Activated T-cell treated with anti-CD3 and anti-CD28 coated beads, Interleukin-2, amount 50 U/mL, for 48 hours (primary cell): ENCODE results near the gene RAPGEF1.

ENCODE experiments used
- DNase-seq, 2 experiments: peaks; one replicate each; pipeline ENCODE4 v3.0.0-alpha.2; 2020

RAPGEF1 gene

DNA sequence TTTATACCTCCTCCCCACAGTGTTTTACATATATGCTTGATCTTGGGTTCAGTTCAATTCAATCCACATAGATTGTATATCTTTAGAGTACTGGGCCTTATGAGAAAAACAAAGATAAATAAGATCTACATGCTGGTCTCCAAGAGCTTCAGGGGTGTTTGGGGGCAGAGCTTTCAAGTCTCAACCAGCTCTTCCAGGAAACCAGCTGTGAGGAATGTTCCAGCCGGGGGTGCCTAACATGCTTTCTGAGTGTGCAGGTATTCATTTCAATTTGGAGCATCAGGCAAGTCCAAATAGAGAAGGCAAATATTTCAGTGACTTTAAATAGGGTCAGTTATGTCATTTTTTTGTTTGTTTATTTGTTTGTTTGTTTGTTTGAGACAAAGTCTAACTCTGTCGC is 5.7 kb upstream of the RAPGEF1 start:
- no peak for DNase-seq

DNA sequence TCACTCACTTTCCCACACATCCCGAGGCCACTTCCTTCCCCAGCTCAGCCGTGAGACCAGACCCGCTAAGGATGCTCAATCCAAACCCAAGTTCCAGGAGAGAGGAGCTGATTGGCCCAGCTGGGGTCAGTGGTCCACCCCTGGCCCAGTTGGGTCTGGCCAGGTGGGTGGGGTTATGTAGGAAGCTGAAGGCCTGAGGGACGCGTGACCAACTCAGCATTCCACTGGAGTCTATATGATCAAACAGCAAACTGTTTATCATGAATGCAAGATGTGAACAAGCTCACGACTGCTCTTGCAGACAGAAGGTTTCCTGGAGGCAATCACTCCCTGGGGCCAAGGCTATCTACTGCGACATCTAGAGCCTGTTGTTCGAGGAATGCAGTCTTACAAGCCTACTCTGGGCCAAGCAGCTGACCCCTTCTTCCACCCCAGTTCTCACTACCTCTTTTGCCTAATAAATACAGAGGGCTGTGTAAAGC is 4.9 kb upstream of the RAPGEF1 start:
- no peak for DNase-seq

GRCh38 chr9:131744171-131744719 is 4.4 kb upstream of the RAPGEF1 start:
- no peak for DNase-seq

DNA sequence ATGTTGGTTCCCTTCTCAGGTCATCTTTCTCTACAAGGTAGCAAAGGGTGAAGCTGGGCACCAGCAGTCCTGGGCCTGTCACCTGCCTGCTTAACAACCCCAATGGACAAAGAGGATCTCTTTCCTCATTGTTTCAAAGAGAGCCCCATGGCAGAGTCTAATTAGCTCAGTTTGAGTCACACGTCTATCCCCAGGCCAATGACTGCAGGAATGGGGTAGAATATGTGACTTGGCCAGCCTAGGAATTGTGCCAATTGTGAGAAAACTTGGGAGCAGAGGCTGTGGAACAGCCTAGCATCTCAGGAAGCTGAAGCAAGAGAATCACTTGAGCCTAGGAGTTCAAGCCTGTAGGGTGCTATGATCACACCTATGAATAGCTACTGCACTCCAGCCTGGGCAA is 3.6 kb upstream of the RAPGEF1 start:
- DNase-seq, result no peak

DNA sequence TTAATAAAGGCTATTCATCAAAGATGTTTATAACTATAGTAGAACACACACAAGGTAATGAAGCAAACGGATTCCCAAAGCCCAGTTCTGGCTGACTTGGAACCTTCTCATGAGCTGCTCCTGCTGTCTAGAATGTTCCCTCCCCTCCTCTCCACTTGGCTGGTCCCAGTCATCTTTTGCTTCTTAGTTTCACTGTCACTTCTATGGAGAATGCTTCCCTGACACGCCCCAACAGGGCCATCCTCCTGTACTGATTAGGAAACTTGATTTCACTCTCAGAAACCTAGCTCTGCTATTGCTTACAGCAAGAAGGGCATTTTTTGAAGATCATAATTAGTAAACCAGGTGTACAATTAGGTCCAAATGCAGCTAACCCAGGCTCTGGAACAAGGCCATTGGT is 3.2 kb upstream of the RAPGEF1 start:
- no peak for DNase-seq

DNA sequence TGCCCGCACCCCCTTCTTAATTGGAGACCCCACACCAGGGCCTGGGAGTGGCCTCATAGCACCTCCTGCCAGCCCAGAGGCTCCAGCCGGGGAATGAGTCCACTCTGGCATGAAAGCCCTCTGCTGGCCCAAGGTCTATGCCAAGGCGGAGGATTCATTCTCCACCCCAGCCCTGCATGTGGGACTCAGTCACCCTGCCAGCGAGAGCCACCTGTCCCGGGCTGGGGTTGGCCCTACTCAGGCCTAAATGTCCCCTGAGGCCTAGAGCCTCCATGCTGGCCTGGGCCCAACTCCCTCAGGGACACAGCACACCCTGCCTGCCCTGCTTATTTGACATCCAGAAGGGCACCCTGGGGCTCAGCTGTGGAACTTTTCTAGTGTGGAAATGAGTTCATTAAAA is 1.0 kb upstream of the RAPGEF1 start:
- no peak for DNase-seq

GRCh38 chr9:131739133-131739958 is 530 bp downstream of the RAPGEF1 start:
- peak; percentile 67 to 73 for DNase-seq

- DNase-seq, result no peak
Observed at GRCh38 chr9:131738293-131739132, 1.4 kb downstream of the RAPGEF1 start.

GRCh38 chr9:131737426-131737825 is 2.5 kb downstream of the RAPGEF1 start:
- DNase-seq, result no peak

- no peak for DNase-seq
Observed at GRCh38 chr9:131736431-131736830, 3.4 kb downstream of the RAPGEF1 start.

DNA sequence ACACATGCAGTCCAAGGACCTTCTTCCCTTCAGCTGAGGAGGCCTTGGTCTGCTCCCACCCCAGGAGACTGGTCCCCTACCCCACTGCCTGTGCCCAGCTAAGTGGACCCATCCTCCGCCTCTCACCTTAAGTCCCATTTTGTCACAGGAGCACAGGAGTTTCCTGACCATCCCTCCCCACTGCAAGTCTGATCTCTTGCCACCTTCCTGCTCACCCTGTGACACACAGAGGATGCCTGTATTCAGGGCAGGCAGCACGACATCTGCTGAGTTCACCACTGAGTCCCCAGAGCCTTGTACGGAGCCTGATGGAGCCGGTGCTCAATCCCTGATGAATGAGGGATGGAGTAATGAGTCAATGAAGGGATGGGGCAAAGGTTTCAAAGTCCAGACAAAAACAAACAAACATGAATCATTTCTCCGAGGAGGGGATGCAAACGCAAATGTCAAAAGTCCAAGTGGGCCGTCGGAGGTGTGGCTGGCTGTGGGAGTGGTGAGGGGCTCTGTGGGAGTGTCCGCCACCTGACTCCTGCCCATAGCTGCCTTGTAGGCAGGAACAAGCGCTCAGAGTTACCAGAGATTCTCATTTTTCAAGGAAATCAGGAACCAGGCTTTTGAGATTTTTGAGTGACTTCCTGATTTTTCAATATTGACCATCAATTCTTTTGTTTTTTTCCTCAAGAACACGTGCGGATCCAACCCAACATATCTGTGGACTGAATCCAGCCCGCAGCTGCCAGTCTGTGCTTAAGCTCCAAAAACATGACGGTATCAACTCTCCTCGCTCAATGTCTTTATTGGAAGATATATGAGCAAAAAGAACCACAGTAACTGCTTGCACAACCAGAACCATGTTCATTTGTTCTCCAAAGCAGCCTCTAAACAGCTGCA is 4.4 kb downstream of the RAPGEF1 start:
- peak in 1 of 2 experiments; percentile 41 for DNase-seq

- DNase-seq, result no peak
Observed at GRCh38 chr9:131734781-131735180, 5.1 kb downstream of the RAPGEF1 start.

DNA sequence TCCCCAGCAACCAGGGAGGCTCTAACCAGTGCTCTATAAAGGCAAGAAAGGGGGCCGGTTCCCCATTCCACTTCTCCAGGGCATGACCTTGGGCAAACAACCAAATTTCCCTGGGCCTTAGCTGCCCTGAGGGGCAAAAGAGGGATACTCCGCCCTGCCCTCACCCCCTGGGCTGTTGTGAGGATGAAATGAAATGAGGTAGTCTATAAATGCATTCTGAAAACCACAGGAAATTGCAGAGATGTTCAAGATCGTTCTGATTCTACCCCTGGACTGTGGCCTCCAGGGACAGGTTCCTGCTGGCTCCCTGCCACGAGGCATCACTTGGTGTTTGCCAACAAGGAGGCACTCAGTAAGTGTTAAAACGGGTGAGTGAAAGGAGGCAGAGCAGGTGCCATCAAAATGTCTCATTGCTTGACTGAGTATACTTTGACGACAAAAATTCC is 5.7 kb downstream of the RAPGEF1 start:
- DNase-seq, result peak in 1 of 2 experiments; percentile 58

DNA sequence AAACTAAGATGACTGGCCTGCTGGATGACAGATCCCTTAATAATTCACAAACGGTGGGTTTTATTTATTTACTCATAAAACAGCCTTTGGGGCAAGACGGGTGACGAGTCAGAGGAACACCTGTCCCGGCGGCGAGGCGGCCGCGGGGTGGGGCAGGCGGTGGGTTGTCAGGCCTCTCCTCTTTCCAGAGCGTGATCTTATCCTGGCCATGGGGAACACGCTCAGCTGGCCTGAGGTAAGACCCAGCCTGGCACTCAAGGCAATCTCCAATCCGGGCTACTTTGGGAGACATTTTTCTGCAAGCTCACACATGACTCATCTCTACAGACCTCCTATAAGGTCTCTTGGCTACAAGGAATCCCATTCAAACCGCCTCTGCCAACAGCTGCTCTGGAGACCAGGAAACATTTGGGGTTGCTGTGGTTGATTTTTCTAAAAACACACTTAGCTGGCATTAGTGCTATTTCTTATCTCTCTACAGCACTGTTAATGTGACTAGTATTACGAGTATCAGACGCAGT is 6.3 kb downstream of the RAPGEF1 start:
- peak; percentile 70 to 71 for DNase-seq

GRCh38 chr9:131732636-131733289 is 7.1 kb downstream of the RAPGEF1 start:
- peak in 1 of 2 experiments; percentile 55 for DNase-seq

DNA sequence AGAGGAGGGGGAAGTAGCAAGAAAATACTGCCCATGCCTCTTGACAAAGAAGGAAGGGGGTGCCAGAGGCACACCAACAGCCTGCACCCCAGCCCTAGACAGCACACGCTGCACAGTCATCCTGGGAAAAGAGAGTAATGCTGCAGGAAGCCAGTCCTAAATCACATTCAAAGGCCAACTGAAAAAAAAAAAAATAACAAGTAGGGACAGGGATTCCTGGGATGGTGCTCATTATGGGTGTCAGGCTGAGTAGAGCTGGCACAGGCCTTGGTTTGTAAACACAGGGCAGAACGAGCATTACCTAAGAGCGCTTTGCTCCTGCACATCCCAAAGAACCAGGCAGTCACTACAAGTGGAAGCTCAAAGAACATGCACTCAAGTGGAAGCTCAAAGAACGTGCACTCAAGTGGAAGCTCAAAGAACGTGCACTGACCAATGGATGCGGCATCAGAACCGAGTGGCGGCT is 7.8 kb downstream of the RAPGEF1 start:
- peak in 1 of 2 experiments; percentile 46 for DNase-seq

DNA sequence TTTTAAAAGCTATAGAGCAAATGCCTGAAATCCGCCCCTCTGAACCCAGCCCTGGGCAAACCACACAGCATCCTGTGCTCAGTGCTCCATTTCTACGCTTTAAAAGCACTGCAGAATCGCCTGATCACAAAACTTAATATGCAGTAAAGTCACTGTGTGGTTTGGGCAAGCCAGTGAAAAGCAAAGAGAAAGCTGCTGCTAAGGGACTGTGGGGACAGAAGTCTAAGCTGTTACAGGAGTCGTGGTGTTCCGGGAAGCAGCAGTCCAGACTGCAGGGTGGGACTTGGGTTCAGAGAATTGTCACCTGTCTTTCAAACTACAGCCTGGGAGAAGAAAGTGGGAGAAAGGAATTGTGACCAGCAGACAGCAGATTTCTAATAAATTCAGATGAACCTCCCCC is 8.2 kb downstream of the RAPGEF1 start:
- DNase-seq, result peak in 1 of 2 experiments; percentile 45

DNA sequence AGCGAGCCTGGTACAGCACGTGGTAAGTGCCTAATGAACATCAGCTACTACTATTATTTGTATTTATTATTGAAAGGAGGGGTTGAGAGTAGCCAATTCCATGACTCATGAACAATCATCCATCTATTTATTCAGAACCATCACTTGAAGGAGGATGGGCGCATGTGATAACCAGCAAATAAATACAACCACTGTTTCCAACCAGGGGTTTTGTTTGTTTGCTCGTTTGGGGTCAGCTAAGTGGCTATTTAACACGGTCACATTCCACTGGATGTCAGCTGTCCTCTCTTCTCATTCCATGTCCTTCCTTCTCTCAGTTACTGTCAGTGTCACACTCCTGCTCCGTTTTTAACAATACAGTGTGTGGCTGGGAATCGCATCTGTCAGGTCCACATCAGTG is 8.6 kb downstream of the RAPGEF1 start:
- no peak for DNase-seq

- DNase-seq, result peak; percentile 79 to 81
Observed at GRCh38 chr9:131728961-131729360, 10.9 kb downstream of the RAPGEF1 start.

DNA sequence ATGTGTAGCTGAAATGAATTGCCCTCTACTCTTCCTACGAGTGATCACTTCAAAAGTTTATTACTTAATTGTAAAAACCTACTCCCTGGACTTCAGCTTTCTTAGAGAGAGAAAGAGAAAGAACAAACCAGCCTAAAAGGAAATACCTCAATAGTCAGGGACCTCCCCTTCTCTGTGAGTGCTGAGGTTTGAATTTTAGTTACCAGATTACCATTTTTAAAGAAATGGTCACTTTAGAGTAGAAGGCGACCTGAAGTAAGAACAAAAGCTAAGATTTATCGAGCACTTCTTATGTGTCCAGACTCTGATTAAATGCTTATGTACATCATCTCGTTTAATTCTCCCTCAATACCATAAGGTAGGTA is 11.3 kb downstream of the RAPGEF1 start:
- no peak for DNase-seq

DNA sequence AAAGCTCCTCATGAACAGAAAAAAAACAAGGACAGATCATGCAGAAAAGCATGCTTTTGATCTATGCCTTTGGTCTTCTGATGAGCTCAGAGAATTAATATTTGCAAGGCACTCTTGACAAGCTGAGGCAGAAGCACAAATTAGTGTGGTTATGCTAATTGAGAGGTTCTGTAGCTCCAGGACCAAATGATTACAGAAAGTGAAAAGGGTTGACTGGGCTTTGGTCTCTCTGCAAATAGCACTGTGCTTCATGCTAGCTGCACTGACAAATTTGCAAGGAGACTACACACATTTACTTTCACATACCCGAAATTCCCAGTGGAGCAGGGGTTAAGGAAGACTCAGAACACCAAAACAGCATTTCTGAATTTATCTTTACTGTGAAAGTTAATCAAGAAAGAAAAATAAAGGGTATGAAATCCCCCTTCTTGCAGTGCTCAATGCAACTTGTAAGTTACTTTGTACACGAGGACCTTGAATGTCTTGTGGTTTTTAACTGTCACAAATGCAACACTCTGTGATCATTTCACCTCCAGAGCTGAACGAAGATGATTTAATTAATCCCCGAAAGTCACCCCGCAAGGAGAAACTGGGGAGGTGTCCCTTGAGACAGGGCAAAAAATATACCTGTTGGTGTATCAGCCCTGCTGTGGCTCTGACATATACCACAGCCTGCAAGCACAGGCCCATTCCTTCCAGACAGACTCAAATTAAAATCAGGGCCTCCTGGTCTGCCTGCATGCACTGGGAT is 11.9 kb downstream of the RAPGEF1 start:
- DNase-seq, result peak in 1 of 2 experiments; percentile 52
